HG03571 (cell line): ENCODE results near the gene SLC25A26.

ENCODE experiments used
- ATAC-seq: cut with Tn5 transposase; IDR thresholded peaks from one replicate; pipeline ENCODE4 v1.9.1; 2021; ENCODE audit not compliant: unreplicated experiment

The SLC25A26 gene

DNA sequence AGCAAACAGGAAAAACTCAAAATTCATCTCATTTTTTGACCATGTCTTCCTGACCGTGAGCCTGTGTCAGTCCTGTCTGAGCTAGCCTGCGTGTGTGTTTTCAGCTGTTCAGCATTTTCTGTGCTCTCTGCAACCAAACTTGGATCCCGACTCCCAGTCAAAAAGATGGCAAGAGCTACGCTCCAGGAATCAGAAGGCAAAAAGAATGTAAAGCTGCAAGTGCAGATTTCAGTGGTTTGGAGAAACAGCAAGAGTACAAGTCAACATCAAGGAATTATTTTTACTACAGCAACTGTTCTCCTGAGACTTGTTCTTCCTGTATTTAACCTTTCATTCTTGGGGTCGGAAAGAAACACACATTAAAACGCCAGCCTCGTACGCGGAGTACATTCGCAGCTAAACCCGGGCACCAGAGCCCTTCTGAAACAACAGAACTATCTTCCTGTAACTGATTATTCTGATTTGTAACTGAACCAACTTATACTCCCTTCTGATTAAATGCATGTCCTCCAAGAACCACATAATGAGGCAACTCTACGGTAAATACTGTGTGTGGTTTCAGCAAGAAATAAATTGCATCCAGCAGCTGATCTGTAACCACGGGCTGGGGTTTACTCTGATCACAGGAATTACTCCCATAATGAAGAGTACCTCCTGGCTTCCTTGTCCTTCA, 172.7 kb downstream of the SLC25A26 start:
- ATAC-seq = peak; percentile 13

DNA sequence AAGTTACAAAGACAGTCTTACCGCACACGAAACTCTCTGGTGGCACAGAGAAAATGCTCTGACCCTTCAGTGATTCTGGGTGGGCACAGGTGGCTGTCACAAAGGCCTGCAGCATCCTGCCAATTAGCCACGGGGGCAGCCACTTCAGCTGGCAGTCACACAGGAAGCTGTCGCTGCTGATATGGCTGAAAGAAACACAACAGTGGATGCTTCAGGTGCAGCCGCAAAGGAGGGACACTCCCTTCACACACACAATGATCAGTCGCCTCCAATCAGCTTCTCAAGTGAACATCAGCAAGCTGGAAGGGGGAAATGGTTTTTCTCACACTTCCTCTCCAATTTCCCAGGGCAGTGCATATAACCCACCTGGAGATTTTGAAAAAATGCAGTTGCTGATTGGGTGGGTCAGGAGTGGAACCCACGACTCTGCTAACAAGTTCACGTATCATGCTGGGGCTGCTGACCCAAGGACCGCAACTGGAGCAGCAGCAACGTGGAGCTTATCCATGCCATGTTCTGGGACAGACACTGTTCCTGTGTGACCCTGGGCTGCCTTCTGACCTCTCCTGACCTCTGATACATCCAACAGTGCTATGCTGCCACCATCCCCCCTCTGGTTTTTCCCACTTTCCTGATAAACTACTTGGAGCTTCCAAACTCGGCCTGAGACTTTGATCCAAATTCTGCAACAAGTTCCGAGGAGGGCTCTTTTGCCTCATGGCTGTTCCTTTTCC, 173.4 kb downstream of the SLC25A26 start:
- peak; percentile 91 for ATAC-seq

DNA sequence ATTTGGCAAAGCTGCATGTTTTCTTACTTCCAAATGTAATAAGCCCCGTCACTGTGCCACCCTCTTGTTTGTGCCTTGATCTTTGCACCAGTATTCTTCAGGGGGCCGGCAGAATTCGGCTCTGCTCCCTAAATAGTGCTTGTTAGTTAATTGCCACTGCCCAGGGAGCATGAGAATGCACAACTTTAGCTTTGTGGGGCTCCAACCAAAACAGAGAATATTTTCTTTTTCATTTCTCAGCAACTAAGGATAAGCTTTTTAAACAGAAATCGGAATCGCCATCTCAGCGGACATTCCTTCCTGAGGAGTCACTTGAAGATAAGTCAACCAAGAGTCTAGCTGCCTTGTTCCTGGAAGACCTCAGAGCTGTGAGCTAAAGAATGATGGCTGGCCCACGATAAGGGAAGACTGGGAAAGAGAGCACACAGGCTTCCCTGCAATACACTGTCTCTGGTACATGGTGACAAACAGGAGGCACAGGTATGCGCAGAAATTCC, 174.0 kb downstream of the SLC25A26 start:
- ATAC-seq = no peak

DNA sequence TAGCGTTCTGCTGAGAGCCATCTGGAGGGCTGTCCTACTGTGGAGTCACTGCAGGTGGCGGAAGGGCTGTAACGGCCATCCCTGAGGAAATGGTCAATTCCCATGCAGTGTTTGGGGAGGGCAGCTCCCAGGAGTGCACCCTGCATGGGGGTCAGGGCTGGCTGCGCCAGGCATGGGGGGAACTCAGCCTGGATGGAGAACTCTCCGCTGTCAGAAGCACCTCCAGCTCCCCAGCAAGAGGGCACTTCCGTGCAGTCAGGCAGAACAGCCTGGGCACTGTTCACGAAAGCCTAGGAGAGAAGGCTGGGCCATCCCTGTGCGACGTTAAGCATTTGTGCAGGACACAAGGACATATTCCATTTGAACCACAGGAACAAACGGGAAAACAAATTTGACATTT, 174.8 kb downstream of the SLC25A26 start:
- ATAC-seq = no peak

DNA sequence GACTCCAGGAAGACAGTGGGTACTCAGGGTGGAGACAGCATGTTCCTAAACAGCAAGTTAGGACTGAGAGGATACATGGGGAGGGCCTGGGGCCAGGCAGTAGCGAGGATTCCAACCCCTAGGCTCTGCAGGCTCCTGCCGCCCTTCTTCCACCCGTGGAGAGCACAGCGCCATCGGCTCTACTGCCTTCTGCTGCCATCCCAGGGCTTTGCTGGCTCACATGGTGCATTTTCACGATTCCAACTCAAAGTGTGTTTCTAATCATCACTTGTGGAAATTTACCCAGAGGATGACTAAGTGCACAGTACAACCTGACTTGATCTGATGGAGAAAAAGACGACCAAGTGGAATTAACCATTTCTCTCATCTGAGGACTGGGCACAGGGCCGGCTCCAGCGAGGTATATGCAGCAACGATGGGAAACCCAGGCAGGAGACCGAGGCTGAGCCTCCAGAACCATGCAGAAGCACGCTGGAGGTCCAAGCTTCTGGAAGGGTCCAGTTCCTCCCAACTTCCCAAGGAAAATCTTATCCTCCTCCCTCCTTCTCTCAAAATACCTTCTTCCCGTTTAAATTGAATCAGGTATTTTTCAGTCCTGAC, 175.5 kb downstream of the SLC25A26 start:
- no peak for ATAC-seq

DNA sequence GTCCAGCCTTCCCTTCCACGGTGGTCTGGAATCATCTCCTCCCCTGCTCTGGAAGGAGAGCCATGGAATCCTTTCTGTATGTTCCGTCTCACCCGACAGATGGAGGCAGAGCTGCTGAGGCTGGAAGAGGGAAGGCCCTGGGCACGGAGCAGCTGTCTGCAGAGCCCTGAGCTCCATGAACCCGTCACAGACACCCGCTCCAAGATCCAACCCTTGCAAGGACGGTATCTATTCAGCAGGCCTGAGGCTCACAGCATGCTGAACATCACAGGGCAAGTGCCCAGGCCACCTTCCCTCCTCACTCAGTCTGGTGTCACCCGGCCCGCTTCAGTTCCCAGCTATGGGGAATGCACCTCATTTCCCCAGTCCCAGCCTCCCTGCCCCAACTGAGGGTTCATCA, 176.1 kb downstream of the SLC25A26 start:
- no peak for ATAC-seq

DNA sequence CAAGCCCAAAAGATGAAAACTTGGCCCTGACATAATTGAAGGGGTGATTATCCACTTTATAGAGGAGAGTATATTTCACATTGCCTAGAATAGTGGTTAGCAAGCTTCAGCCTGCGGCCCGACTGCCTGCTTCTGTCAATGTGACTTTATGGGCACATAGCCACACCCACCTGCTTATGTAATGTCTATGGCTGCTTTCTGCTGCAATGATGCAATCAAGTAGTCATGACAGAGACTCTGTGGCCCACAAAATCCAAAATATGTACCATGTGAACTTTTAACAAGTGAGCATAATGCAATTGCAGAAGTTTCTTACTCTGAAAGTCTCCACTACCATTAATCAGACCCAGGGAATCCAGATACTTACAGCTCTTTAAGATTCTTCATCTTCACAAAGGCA, 176.9 kb downstream of the SLC25A26 start:
- ATAC-seq = no peak

DNA sequence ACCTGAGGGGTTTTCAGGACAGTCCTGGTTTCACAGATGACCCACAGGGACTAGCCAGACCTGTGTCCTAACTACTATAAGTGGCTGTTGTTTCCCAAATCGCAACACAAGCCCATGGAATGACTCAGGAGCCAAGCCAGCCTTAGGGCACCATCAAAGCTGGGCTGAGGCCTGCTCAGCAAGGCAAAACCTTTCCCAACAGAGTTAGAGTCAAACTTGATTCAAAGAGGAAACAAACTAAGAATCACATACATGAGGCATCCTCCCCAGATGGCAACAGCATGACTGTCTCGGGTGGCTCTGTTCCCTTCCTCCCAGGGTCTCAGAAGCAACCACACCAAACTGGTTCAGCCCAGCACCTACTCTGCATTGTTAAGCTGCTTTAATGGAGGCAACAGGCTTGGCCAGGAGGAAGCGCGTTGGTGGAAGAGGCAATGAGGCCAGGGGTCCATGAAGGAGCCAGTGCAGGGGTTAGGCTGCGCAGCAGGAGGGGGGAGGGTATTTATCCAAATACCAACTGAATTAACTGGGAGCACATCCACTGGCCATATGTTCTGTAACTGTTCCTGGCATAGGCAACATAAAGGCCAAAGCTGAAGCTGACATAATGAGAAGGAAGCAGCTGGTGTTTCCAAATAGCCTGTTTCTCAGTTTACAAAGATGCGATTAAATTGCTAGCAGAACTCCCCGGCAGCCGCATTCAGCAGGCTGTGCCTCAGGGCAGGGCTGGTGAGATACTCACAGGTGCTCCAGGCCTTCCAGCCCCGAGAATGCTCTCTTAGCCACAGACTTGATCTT, 177.6 kb downstream of the SLC25A26 start:
- no peak for ATAC-seq

DNA sequence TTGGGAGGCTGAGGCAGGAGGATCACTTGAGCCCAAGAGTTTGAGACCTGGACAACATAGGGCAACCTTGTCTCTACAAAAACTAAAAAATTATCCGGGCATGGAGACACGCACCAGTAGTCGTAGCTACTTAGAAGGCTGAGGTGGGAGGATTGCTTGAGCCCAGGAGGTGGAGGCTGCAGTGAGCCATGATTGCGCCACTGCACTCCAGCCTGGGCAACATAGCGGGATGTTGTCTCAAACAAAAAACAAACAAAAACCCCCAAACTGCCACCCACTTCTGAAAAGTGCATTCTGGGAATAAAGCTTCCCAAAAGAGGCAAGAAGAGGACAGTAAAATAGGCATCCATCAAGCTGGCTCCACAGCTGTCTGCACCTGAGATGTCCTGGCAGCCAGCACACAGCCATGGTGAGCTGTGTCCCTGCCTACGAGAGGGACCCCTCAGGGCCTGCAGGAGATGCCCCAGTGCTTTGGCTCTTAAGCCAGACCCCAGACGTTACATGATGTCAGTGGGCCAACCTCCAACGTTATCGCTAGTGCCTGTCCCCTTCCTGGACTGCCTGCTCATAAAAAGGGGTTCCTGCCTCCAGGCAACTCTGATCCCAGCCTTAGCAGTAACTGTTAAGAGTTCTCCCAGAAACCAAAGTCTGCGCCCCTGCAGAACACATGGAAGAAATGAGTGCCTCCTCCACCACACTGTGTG, 178.9 kb downstream of the SLC25A26 start:
- no peak for ATAC-seq

DNA sequence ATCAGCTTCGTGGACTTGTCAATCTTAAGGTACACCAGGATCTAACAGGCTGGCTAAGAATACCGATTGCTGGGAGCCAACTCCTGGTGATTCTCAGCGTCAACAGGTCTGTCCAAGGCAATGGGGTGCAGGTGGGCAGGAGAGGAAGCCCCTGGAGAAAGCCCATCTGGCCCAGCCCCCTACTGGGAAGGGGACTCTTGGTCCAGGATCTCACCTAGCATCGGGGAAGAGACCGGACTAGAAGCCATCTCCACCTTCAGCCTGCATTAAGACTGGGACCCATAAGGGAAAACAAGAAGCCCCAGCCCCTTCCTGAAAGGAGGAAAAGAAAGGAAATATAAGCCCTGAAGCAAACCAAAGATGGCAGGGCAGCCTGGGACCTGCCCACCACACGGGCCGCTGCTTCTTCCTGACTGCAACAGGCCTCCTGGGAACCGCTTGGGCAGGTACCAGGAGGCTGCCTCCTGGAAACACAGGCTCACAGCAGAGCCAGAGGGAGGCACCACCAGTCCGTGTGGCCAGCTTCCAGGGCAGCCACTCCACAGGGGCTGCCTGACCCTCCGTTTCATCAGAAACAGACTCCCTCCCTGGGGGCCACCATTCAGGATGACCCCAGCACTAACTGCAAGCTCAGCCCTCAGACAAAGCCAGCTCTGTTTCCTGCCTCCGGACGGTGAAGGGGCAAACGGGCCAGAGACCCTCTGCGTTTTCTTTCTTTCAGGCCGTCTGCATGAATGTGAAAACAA, 179.8 kb downstream of the SLC25A26 start:
- ATAC-seq = no peak

DNA sequence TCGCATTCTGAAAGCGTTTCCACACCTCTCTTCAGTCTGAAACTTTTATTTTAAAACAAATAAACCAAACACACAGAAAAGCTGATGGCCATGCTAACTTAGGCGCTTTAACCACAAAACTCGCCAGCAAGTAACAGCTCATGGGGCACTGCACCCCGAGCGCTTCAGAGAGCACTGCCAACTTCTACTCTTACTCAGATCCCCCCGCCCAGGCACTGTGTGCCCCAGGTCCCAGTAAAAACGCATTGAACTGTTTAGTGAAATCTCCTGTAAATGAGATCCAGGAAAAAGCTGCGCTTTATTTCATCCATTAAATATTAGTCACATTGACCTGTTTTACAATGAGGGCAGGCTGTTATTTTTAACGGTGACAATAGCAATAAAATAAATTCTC, 180.4 kb downstream of the SLC25A26 start:
- no peak for ATAC-seq

DNA sequence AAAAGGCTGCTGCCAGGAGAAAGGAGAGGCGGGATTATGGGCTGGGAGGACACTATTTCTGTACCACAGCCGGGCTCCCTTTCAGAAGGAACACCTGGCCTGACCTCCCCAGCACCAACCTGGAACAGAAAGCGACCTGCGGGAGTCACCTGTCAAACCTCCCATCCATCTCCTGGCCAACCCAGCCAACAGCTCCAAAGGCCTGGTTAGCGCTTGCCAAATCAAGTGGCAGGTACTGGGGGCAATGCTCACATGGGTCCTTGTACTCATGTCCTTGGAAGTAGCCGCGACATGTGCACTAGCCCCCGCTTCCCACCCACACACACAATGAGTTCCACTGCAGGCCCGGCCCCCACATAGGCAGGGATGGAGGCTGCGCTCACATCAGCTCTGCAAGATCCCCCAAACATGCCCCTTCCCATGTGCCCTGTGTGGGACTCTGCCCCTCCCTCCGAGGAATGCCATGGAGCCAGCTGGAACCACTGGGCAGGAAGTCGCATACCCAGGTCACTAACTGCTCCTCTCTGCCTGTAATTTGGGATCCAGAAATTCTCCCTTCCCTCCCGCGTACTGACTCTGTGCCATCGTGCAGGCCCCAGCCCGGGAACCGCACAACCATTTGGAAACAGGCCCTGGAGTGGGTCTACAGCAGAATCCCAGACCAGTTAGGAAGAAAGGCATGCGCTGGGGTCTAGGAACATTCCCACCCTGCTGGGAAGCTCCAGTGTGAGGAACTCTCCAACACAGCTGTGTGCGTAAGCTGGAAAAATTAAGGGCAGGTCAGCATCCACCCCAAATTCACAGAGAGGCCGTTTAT, 181.1 kb downstream of the SLC25A26 start:
- ATAC-seq = no peak

DNA sequence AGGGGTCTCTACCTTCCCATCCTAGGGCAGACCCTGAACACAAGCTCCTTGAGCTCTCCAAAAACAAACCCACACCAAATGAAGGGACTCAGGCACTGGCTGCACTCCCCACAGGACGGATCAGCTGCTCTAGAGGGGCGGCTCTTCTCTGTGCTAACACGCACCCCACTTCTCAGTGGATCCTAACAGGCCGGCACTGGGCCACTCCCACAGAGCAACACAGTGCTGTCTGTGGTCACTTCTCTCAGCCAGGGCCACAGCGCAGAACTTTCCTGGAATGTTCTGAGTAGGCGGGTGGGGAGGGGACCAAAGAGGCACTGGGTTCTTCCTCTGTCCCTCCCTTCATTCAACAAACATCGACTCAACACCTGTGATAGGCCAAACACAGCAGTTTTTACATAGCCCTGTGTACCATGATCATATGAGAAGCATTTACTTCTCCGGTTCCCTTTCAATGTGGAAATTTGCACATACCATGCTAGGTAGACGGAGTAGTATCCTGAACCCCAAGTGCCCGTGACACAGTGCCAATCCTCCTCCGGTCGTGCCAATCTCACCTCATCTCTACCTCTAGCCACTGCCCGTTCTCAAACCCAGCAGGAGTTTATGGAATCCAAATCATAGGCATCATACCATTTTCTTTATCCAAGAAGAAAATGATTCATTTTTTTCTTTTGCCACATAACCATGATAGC, 181.9 kb downstream of the SLC25A26 start:
- no peak for ATAC-seq

DNA sequence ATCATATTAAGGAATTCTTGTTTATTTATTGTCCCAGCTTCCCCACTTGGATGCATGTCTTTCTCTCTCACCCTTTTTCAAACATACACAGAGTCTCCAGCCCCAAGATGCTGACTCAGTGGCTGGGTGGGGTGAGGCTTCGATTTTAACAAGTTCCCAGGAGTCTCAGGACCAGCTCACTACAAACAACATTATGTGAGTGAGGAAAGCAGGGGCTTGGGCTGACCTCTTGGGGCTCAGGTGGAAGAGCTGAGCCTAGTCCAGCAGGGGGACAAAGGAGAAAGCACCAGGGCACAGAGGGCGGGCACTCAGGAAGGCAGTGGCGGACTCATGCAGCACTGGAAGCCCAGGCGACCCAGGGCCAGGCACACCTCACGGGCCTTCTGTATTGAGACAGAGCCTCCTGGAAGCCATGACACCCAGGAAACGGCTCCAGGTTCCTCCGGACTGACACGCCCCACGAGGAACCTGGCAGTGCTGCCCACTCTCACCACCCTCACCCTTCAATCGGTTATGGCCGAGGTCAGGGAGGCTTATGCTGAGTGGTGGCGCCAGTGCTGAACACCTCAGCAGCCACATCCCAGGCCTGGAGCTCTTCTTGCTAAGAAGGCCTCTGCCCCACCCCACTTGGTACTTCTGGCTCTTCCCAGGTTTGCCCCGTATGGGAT, 182.7 kb downstream of the SLC25A26 start:
- ATAC-seq = no peak

DNA sequence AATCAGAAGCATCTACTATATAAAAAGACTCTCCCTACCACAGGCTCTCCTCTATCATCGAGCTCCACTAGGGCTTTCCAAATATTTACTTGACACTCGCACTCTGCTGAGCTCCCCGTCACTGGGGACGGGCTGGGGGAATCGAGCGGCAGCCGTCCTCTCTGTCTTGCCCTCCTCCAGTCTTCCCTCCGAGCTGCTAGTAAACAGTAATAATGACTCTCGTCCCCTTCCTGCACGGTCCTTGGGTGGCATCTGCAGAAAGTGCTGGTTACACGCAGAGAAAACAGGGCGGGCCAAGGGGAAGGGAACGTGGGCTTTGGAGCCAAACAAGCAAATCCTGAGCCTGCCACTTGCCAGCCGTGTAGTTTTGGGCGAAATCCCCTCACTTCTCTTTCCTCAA, 183.4 kb downstream of the SLC25A26 start:
- ATAC-seq = no peak

DNA sequence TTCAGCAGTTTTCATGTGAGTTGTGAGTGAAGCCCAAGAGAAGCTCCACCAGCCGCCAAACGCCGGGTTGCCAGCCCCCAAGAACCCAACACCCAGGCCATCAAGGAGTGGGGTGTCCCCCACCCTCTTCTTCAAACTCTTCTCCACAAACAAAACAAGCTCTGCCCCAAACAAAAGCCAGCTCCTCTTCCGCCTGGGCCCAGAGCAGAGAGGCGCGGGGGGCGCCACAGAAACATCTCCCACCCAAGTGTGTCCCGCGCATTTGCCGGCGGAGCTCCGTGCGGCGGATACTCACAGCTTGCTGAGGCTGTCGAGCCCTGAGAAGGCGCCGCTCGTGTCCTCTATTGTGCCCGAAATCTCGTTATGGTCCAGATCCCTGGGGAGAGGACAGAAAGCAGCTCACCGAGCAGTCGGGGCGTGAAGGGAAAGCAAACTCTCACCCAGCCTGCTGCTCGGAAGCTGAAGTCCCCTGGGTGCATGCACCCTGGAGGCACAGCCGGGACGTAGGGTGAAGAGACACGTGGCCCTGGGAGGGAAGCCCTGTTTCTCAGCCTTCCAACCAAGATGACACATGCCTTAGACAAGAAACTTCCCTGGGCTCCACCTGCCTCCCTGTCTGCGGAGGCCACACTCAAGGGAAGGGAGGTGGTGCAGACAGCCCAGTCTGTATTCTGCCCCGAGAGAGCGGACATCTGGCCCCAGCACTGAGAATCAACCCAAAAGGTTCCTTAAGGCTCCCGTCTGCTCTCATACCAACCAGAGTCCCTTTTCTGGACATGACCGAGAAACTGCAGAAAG, 184.3 kb downstream of the SLC25A26 start:
- no peak for ATAC-seq

DNA sequence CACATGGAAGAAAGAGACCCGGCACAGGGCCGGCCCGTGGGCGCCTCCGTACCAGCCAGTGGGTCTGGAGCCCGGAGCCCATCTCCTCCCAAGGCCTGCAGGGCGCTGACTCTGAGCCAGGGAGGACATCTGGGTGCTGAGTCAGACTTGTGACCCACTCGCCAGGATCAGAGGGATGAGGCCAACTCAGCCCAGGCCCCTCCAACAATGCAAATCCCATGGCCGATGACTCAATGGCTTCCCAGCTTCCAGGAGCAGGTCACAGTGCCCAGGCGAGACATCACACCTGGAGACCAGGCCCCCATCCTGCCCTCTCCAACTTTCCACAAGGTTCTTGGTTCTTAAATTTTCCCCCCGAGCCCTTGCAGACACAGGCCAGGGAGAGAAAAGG, 184.9 kb downstream of the SLC25A26 start:
- no peak for ATAC-seq
